ENCODE data around the gene BEST1. TPM values are rescaled to one million over a fixed set of nuclear protein-coding genes. Genes with fewer than 3 reads are reported as not detected.

Gene BEST1
- total RNA-seq, 2 donors from 2014 or later, result 1.9 to 4.1 TPM

DNA sequence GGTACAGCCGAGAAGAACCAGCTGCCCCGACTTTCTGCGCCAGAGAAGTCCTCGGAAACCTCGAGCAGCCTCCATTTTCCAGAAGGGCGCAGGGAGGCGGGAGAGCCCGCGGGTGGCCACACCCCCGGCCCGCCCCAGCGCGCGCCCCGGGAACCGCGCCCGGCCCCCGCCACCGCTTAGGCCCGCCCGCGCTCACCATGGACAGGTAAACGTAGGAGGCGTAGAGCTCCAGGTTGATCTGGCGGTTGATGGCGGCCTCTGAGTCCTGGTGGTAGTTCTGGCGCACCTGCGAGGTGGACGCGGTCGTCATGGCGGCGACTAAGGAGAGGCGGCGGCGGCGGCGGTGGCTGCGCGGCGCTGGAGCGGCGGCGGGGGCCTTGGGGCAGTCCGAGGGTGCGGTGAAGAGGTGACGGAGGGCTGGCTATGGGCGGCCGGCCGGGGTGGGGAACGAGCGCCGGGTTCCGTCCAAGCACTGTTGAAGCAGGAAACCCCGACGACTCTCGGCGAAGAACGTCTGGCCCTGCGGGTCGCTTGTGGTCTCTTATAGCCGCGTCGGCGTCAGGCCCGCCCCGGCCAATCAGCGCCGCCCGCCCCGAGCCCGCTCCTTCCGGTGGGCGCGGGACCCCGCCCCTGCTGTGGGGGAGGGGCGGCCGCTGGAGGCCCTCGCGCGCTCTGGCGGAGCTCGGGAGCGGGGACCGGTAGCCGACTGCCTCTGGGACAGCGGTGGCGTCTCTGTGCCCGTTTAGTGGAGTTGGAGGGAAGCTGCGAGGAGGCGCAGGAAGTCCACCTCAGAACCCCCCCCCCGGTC is 17.2 kb downstream of the BEST1 start, which contains the start of gene FTH1:
Gene FTH1, minus strand, starts transcription at position 519 of the 808 bp plus-strand sequence. Its CDS starts 209 bp downstream, at position 310.
- Mint-ChIP-seq H3K27me3 (ENCODE audit: low read depth) (no peaks in the 10 kb centered on the region), H3K9me3 (peaks cover 0 to 2% of the 10 kb centered on the region in 2 donors)

DNA sequence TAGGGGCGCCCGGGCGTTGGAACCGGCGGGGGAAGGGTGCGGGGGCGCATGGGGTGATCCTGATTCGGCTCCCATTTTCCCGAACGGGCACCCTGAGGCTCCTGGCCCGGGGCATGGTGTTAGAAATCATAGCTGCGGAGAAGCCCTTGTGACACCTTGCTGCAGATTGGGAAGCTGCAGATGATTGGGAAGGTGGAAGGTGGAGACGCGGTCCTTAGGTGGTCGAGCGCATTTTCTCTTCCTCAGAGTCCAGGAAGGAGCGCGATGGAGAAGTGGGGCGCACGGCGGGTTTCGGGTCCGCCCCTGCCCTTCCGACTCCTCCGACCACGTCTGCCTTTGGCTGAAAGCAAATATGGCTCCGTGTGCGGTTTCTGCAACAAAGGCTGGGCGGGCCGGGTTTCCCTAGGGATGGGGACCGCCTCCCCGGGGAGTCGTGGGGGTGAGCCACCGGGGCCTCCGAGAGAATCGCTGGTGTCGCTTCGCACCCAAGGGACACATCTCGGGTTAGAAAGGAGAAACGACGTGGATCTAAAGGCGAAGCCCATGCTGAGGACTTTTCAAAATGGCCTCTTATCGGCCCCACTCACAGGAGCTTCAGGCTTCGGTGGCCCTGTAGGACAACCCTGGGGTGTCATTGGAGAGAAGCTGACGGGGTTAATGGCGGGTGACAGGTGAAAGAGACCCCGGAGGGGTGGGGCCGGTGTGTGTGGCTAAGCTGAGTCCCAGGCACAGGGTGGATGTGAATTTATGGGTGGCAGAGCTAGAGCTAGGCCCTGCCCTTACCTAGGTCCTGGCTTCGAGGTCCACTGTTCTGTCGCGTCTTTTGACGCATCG is 18.0 kb downstream of the BEST1 start:
- DNase-seq (peak; percentile 45 to 63), ATAC-seq (replicated peaks in 1 of 2) (peak; percentile 22 to 27)
- peak overlapping the region; percentile 84 to 98 for H3K4me3 Mint-ChIP-seq
- peaks cover 21 to 29% of the 10 kb centered on the region in 2 donors for H3K36me3 Mint-ChIP-seq (ENCODE audit: insufficient read depth in 2 of 2)
- H3K27ac Mint-ChIP-seq, result peak overlapping the region; percentile 85
- peaks cover 75% of the 10 kb centered on the region for H3K4me1 Mint-ChIP-seq (ENCODE audit: low read depth)
- peaks cover 0 to 2% of the 10 kb centered on the region in 2 donors for H3K9me3 Mint-ChIP-seq
- H3K27me3 Mint-ChIP-seq (ENCODE audit: low read depth), result no peaks in the 10 kb centered on the region

More for the DNA sequence above, 17.2 kb downstream of the BEST1 start, which contains the start of gene FTH1:
- Mint-ChIP-seq H3K36me3 (ENCODE audit: insufficient read depth in 2 of 2) (peaks cover 21 to 29% of the 10 kb centered on the region in 2 donors), H3K4me1 (ENCODE audit: low read depth) (peaks cover 70% of the 10 kb centered on the region), H3K4me3 (peak within 1 kb of the TSS; percentile 84 to 98), H3K27ac (peak within 1 kb of the TSS; percentile 94)
- ATAC-seq (replicated peaks in 1 of 2), result peak; percentile 81 to 83
- DNase-seq, result peak; percentile 91 to 95

DNA sequence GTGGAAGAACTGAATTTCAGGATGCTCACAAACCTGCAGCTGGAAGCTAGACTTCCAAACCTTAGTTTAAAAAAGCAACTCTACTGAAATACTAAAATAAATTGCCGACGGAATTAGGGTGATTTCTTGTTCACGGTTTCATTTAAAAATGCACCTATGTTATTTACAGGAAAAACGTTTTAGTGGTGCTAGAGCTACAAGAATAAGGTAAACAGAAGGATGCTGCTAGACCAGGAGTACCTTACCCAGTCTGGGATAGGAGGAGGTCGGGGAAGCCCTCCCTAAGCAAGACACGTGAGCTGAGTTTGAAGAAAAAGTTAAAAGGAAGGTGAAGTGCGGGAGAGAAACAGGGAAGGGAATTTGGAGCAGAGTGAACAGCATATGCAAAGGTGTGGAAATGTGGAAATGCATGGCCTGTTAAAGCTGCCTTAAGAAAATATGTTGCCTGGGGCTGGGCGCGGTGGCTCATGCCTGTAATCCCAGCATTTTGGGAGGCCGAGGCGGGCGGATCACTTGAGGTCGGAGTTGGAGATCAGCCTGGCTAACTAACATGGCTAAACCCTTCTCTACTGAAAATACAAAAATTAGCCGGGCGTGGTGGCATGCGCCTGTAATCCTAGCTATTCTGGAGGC is 18.7 kb downstream of the BEST1 start:
- Mint-ChIP-seq H3K4me1 (ENCODE audit: low read depth) (peaks cover 75% of the 10 kb centered on the region), H3K27ac (peak overlapping the region; percentile 85), H3K27me3 (ENCODE audit: low read depth) (no peaks in the 10 kb centered on the region), H3K4me3 (peak overlapping the region; percentile 84 to 98), H3K36me3 (ENCODE audit: insufficient read depth in 2 of 2) (peaks cover 16 to 29% of the 10 kb centered on the region in 2 donors), H3K9me3 (peaks cover 0 to 2% of the 10 kb centered on the region in 2 donors)
- no peak for DNase-seq
- ATAC-seq (replicated peaks in 1 of 2), result no peak

DNA sequence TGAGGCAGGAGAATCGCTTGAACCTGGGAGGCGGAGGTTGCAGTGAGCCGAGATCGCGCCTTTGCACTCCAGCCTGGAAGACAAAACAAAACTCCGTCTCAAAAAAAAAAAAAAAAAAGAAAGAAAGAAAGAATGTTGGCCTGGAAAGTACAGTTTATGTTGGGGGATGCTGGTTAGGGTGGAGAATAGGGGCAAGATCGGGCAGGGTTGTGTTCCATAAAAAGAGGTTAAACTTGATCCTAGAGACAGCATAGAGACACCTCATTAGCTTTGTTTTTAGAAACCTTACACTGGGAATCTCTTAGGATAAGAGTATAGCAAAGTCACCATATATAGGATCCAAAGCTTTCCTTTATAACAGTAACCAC is 19.2 kb downstream of the BEST1 start:
- H3K4me1 Mint-ChIP-seq (ENCODE audit: low read depth), result peaks cover 71% of the 10 kb centered on the region
- H3K36me3 Mint-ChIP-seq (ENCODE audit: insufficient read depth in 2 of 2), result peaks cover 15 to 24% of the 10 kb centered on the region in 2 donors
- no peak for DNase-seq
- ATAC-seq (replicated peaks in 1 of 2), result no peak
- H3K4me3 Mint-ChIP-seq, result peak overlapping the region; percentile 84 to 98
- peak overlapping the region; percentile 88 for H3K27ac Mint-ChIP-seq
- H3K9me3 Mint-ChIP-seq, result peaks cover 0 to 2% of the 10 kb centered on the region in 2 donors
- no peaks in the 10 kb centered on the region for H3K27me3 Mint-ChIP-seq (ENCODE audit: low read depth)

DNA sequence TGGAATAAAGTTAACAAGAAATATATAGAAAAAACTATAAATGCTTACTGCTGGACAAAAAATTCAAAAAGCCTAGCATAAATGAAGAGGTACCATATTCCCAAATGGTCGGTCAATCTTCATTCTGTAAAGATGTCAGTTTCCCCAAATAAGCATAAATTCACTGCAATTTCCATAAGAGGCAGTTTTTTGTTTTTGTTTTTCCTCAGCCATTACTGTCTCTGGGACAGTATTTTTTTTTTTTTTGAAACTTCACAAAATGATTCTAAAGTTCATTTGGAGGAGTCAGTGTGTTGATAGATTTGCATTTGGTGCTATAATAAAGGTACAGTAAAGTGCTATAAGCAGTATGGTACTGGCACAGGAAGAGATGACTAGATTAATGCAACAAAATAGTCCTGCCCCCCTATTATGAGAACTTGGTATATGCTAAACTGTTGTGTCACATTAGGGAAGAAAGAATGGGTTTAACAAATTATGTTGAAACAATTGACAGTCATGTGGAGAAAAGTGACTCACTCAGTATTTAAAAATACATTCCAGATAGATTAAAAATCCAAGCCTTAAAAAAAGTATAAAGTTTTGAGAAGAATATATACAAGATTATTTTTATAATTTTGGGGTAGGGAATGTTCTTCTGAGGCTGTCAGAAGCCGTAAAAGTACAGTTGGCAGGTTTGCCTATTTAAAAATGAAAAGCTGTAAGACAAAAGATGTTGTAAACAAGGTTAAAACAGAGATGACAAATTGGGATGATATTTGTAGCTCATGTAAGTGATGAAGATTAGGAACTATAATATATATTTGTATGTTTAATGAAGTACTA is 19.9 kb downstream of the BEST1 start:
- no peak for DNase-seq
- H3K4me1 Mint-ChIP-seq (ENCODE audit: low read depth), result peaks cover 65% of the 10 kb centered on the region
- peak overlapping the region; percentile 88 for H3K27ac Mint-ChIP-seq
- H3K4me3 Mint-ChIP-seq, result peak overlapping the region; percentile 3 to 98
- peaks cover 0 to 2% of the 10 kb centered on the region in 2 donors for H3K9me3 Mint-ChIP-seq
- no peaks in the 10 kb centered on the region for H3K27me3 Mint-ChIP-seq (ENCODE audit: low read depth)
- peaks cover 10 to 17% of the 10 kb centered on the region in 2 donors for H3K36me3 Mint-ChIP-seq (ENCODE audit: insufficient read depth in 2 of 2)
- ATAC-seq (replicated peaks in 1 of 2), result no peak

DNA sequence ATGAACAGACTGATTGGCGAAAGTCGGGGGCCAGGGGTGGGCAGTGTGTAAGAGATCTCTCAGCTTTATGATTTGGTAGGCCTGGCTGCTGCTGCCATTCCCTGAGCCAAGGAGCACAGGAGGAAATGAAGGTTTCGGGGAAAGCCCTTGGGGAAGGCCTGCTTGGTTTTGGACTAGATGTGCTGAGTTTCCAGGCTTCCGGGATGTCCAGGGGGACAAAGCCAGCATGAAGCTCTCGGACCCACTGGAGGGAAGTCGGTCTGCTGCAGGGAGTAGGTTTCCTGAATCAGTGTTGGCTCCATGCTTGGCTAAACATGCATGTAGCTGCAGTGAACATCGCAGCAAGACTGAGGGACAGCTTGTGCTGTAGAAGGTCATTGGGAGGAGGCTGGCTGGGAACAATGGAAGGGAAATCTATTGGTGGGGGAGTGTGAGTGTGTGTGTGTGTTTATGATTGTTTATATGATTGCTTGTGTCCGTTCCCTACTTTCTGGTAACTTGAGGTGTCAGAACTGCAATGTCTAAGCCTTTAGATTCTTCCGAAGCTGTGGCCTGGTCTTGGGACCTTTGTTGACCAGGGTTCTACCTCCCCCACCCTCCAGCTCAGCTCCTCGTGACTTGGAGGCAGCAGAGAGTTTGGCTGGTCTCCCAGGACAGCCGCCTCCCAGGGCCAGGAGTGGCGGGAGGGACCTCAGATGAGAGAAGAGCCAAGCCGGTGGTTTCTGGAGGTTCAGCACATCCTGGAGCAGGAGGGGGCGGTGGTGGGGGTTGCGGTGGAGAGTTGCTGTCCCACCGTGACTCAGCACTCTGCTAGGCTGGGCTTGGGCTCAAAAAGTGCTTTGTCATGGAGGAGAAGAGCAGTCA is 21.3 kb downstream of the BEST1 start:
- peaks cover 2 to 6% of the 10 kb centered on the region in 2 donors for H3K36me3 Mint-ChIP-seq (ENCODE audit: insufficient read depth in 2 of 2)
- peaks cover 0 to 2% of the 10 kb centered on the region in 2 donors for H3K9me3 Mint-ChIP-seq
- peak overlapping the region; percentile 5 for H3K27ac Mint-ChIP-seq
- ATAC-seq (replicated peaks in 1 of 2) (no peak), DNase-seq (peak; percentile 53 to 56)
- H3K4me3 Mint-ChIP-seq, result peak overlapping the region; percentile 9 to 63
- no peaks in the 10 kb centered on the region for H3K27me3 Mint-ChIP-seq (ENCODE audit: low read depth)
- peaks cover 59% of the 10 kb centered on the region for H3K4me1 Mint-ChIP-seq (ENCODE audit: low read depth)

DNA sequence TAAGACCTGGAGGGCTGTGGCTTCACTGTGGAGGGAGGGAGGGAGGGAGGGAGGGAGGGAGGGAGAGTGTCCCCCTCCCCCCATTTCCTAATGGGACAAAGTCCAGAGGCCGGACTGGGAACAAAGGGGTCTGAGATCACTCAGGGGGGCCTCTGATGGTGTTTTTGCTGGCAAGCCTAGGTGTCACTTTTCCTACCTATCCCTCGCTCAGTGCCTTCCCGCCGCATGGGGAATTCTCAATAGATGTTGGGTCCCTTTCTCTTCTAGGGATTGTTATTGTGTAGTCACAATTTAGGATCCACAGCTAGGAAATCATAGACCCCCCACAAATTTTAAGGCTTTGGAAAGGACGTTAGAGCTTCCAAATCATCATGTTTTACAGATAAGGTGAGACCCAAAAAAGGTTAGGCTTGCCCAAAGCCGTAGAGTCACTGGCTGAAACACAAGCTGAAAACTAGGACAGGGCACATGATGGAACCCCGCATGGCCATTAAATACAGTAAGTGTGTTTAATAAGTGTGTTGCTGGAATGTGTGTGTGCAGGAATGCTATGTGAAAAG is 22.0 kb downstream of the BEST1 start:
- Mint-ChIP-seq H3K4me3 (peak overlapping the region; percentile 65 to 72), H3K4me1 (ENCODE audit: low read depth) (peaks cover 59% of the 10 kb centered on the region), H3K27ac (peak overlapping the region; percentile 87), H3K27me3 (ENCODE audit: low read depth) (no peaks in the 10 kb centered on the region), H3K9me3 (peaks cover 0 to 2% of the 10 kb centered on the region in 2 donors), H3K36me3 (ENCODE audit: insufficient read depth in 2 of 2) (peaks cover 0 to 3% of the 10 kb centered on the region in 2 donors)
- DNase-seq, result no peak
- ATAC-seq (replicated peaks in 1 of 2), result no peak

DNA sequence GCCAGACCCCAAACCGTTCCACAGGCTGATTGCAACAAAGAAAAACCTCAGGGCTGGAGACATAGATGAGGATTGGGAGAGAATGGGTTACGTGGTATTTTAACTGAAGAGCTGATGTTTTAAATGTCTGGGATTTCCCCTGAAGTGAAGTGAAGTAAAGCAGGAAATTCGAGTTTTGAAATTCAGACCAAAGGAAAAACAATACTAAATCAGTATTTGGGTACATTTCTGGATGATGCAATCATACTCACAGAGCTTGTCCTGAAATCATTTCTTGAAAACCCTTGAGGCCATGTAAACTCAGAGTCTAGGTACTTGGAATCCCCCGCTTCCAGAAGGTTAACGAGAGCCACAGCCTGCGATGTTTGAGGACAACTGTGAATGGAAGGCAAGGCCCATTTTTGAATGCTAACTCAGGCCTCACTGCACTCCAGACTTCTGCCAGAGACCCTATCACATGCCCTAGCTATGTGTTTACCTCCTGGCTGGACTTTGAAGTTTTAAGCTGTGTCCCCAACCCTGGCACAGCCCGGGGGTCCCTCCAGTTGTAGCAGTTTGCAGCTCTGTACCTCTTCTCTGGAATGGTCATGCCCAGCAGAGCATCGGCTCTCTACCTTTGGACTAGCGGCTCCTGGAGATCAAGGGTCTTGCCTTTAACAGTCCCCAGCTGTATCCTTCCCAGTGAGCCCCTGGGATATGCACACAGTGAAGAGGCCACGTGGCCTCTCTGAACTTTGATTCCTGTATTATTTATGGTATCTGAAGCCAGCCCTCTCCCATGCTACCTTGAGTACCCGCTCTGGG is 22.7 kb downstream of the BEST1 start:
- ATAC-seq (replicated peaks in 1 of 2) (peak; percentile 38 to 39), DNase-seq (peak in 1 of 2 donors; percentile 28)
- Mint-ChIP-seq H3K4me1 (ENCODE audit: low read depth) (peaks cover 59% of the 10 kb centered on the region), H3K27me3 (ENCODE audit: low read depth) (no peaks in the 10 kb centered on the region), H3K27ac (peak overlapping the region; percentile 87), H3K9me3 (peaks cover 0 to 2% of the 10 kb centered on the region in 2 donors), H3K36me3 (ENCODE audit: insufficient read depth in 2 of 2) (peaks cover 0 to 3% of the 10 kb centered on the region in 2 donors), H3K4me3 (peak overlapping the region; percentile 65 to 72)

DNA sequence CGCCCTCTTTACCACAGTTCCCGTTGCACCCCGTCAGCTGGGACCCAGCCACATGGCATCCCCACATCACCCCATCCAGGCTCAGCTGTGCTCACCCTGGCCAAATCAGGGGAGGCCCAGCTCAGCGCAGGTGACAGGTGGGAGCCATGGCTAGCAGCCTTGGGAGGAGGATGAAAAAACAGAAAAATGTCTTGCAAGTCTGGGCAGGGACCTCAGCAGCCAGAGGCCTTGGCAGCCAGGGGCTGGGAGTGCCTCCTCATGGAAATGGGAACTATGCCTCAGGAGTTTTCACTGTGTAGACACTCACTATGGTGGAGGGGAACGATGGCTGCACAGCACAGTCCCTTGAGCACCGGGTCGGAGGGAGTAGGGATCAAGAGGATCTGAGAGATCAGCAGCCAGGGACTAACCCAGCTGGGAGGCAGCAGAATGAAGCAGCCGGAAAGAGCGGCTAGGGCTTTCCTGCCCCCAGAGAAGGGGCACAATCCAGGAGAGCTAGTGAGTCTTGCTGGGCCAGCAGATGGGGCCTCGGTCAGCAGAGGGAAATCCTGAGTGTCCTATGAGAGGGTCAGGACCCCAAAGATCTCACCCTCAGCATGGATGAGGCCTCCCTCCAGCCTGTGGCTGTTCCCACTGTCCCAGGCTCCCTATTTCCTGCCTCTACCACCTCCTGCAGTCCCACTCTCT is 23.5 kb downstream of the BEST1 start:
- no peak for DNase-seq
- H3K4me3 Mint-ChIP-seq, result peak overlapping the region in 1 of 2 donors; percentile 60
- H3K36me3 Mint-ChIP-seq (ENCODE audit: insufficient read depth in 2 of 2), result peaks cover 0 to 3% of the 10 kb centered on the region in 2 donors
- H3K4me1 Mint-ChIP-seq (ENCODE audit: low read depth), result peaks cover 53% of the 10 kb centered on the region
- H3K9me3 Mint-ChIP-seq, result peaks cover 0 to 2% of the 10 kb centered on the region in 2 donors
- no peaks in the 10 kb centered on the region for H3K27me3 Mint-ChIP-seq (ENCODE audit: low read depth)
- no peak for ATAC-seq (replicated peaks in 1 of 2)
- peak overlapping the region; percentile 87 for H3K27ac Mint-ChIP-seq

Data from activated T-cell treated with anti-CD3 and anti-CD28 coated beads, Interleukin-2, amount 50 U/mL, for 72 hours (primary cell).